GM21390 (cell line): ENCODE results near the gene EBP.
"Not testable (repeated sequence)": the region's sequence is repeated elsewhere in the genome, so short reads cannot be mapped to it uniquely, and the experiment has no call there.

Source experiments
- ATAC-seq: cut with Tn5 transposase; IDR thresholded peaks from one replicate; pipeline ENCODE4 v1.9.1; 2021; ENCODE audit not compliant: unreplicated experiment

The EBP gene

DNA sequence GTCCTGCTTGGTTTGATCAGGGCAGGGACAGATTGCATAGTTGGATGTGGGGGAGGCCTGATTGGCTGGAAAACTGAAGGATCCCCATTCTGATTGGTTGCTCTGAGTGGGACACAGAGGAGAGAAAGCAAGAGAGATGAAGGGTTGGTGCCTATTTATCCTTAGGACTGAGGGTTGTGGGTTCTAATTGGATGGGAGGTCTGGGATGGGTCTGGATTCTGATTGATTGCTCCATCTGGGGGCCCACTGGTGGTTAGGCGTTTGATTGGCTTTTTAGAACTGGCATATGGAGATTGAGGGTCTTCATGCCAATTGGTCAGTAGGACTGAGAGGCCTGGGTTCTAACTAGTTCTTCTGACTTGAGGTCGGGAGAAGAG lies 644 bp upstream of the EBP start:
- no peak for ATAC-seq

DNA sequence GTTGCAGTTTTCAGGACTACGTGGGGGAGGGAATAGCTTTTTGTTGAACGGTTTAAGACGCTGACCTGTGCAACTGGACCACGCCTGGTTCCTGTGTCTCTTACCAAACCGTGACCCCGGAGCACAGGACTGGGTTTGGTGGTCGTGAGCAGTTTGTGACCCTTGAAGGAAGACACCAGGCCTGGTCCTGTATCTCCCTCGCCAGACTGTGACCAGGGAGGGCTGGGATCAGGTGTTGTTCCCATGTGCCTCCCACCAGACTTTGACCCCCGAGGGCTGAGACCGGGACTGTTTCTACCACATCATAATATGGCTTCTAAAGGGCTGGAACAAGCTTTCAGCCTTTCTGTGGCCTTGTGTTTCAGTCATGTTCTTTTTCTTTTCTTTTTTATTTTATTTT lies 683 bp downstream of the EBP start:
- ATAC-seq, result no peak

DNA sequence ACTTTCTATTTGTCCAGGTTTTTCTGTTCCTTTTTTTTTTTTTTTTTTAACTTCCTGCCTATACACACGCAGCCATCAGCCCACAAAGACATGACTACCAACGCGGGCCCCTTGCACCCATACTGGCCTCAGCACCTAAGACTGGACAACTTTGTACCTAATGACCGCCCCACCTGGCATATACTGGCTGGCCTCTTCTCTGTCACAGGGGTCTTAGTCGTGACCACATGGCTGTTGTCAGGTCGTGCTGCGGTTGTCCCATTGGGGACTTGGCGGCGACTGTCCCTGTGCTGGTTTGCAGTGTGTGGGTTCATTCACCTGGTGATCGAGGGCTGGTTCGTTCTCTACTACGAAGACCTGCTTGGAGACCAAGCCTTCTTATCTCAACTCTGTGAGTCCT lies 2.1 kb downstream of the EBP start:
- ATAC-seq, result no peak

DNA sequence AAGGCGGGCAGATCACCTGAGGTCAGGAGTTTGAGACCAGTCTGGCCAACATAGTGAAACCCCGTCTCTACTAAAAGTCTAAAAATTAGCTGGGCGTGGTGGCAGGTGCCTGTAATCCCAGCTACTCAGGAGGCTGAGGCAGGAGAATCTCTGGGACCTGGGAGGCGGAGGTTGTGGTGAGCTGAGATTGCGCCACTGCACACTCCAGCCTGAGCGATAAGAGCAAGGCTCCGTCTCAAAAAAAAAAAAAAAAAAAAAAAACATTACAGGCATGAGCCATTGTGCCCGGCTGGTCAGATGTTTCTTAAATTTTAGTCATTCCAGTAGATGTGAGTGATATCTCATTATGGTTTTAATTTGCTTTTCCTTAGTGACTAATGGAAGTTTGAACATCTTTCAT lies 4.2 kb downstream of the EBP start:
- not testable (repeated sequence) for ATAC-seq

DNA sequence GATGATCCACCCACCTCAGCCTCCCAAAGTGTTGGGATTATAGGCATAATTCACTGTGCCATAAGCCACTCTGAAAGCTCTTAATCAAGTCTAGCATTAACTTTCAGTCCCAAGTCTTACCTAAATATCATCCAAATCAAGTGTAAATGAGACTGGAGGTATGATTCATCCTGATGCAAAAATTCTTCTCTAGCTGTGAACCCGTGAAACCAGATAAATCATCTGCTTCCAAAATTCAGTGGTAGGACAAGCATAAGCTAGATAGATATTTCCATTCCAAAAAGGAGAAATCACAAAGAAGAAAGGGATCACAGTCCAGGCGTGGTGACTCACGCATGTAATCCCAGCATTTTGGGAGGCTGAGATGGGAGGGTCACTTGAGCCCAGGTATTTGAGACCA lies 9.1 kb downstream of the EBP start:
- ATAC-seq, result no peak

DNA sequence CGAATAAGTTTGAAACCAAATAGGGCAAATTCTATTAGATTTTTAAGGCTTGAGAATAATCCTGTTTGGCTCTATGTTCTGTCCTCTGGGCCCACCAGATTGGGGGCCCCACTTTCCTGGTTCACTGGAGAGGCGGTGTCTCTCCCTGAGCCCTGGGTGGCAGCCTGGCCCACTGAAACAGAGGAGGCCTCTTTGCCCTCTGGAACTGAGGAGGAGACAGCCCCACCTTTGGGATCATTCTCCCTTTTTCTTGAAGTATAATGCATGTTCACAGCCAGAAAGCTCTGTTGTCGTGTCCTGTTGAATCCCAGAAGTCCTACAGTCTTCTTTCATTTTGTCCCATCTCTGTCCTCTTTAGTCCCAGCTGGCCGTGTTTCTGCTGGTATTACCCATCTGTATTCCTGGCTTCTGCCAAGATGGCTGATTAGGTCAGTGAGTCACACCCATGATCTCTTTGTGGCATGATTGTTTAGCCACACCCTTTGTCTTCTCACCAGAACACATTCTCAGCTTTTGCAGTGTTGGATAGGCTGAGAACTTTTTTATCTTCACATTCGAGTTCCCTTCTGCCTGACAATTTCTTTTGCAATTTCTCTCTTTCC lies 9.9 kb downstream of the EBP start:
- ATAC-seq, result no peak

DNA sequence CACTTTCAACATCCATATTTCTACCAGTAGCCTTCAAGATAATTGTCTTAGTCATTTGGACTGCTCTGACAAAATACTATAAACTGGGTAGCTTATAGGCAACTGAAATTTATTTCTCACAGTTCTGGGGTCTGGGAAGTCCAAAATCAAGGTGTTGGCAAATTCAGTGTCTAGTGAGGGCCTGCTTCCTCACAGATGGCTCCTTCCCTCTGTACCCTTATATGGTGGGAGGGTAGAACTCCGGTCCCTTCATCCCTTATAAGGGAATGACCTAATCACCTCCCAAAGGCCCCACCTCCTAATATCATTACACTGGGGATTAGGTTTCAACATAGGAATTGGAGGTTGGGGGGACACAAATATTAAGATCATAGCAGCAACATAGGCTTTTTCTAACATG lies 10.6 kb downstream of the EBP start:
- no peak for ATAC-seq

DNA sequence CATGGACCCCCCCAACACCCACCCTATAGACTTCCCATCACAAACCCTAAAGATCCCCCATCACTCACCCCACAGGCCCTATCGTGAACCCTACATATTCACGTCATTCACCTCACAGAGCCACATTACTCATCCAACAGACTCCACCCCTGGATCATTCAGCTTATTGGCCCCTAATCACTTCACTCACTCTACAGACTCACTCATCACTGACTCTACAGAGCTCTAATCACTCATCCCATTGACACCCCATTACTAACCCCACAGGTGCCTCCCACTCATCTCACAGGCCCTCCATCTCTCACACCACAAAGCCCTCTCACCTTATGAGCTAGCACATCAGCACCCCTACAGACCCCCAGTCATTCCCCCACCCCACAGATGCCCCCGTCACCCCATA lies 11.6 kb downstream of the EBP start:
- no peak for ATAC-seq

DNA sequence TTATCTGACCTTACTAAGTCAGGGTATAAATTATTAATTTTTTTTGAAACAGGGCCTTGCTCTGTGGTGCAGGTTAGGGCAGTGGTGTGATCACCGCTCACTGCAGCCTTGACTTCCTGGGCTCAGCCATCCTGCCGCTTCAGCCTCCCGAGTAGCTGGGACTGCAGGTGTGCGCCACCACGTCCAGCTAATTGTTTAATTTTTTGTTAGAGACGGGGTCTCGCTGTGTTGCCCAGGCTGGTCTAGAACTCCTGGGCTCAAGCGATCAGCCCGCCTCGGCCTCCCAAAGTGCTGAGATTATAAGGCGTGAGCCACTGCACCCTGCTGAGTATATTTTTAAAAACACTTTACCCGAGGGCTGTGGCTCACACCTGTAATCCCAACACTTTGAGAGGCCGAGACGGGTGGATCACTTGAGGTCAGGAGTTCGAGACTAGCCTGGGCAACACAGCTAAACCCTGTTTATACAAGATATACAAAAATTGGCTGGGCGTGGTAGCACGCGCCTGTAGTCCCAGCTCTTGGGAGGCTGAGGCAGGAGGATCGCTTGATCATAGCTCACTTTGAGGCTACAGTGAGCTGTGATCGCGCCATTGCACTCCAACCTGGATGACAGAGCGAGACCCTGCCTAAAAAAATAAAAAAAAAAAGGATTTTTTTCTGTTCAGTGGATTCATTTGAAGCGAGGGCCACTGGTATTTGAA lies 17.2 kb downstream of the EBP start:
- ATAC-seq, result no peak

DNA sequence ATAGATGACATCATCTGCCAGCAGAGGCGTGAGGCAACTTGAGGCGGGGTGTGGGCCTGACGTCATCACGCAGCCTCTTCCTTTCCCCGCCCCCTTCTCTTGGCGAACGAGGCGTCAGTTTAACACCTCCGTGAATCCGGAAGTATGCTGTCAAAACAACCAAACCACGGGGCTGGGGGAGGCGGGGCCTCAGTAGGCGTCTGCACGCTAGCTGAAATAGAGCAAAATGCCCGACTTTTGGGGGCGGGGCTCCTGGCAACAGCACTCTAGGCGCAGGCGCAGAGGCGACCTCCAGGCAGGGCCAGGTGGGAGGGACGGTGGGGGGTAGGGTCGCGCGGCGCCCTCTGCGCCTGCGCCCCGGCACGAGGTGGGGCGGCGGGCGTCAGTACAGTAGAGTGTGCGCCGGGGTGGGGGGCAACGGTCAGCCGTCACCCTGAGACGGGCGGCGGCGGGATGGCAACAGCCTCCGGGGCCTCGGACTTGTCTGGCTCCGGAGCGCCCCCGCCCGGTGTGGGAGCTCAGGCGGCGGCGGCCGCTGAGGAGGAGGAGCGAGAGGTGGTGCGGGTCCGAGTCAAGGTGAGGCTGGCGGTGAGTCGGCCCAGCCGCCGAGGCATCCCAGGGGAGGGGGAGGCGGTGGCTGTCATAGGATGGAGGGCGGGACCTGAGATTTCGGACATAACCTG lies 17.9 kb downstream of the EBP start, which contains the start of gene TBC1D25:
TBC1D25 (plus strand) TSS at position 370 of the 683 bp plus-strand sequence; CDS start at position 454, 84 bp downstream.
- ATAC-seq, result peak; percentile 83

DNA sequence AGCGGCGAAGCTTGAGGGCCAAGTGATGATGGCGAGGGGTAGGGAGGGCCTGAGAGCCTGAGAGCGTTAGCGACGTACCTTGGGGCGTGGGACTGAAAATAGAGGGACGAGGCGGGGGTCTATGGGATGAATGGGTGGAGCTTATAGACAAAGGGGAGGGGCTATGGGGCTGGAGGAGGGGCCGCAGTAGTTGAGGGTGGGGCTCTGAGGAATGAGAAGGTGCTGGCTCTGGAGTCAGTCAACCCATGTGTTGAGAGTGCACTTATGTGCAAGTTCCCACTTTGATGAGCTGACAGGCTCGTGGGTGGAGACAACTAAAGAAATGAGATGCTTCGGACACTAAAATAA lies 18.4 kb downstream of the EBP start:
- peak; percentile 25 for ATAC-seq

DNA sequence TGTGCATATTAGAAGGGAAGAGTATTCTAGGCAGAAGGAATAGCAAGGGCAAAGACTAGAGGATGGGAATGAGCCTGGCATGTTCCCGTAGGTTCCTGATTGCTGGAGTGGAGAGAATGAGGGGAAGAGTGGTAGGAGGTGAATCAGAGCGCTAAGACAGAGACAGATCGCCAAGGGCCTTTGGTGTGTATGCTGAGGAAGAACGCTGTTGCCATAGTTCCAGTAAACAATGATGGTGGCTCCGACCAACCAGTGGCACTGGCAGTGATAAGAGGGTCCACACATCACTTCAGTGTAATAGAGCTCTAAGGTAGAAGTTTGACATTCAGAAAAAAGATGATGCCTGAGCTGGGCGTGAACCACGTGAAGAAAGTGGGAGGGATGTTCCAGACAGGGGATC lies 18.9 kb downstream of the EBP start:
- no peak for ATAC-seq

DNA sequence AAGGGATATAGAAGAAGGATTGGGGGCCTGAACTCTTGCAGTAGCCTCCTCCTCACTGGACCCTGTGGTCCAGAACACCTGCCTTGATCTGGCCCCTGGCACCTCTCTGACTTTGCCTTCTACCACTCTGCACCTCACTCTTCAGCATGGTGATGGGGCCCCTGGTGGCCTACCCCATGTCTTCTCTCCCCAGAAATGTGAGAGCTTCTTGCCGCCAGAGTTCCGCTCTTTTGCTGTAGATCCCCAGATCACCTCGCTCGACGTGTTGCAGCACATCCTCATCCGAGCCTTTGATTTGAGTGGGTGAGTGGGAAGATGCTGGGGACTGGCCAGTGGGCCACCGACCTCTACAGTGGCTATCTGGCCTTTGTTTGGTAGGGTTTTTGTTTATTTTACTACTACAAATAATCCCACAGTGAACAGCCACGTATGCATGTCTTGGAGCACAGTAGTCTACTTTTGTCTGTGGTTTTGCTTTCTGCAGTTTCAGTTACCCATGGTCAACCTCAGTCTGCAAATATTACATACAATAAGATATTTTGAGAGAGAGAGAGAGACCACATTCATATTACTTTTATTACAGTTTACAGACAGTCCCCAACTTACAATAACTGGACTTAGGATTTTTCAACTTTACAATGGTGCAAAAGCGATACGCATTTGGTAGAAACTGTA lies 19.7 kb downstream of the EBP start:
- no peak for ATAC-seq

DNA sequence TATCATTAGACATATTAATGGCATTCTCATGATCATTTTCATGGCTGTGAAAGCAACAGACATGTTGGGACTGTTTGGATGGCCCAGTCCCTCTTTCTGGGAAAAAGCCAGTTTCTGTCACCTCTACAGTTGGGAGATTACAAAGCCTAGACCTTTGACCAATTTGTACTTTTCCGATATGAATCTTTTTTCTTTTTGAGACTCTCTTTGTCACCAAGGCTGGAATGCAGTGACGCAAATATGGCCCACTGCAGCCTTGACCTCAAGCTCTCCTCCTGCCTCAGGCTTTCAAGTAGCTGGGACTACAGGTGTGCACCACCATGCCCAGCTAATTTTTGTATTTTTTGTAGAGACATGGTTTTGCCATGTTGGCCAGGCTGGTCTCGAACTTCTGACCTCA lies 27.3 kb downstream of the EBP start:
- ATAC-seq, result no peak

DNA sequence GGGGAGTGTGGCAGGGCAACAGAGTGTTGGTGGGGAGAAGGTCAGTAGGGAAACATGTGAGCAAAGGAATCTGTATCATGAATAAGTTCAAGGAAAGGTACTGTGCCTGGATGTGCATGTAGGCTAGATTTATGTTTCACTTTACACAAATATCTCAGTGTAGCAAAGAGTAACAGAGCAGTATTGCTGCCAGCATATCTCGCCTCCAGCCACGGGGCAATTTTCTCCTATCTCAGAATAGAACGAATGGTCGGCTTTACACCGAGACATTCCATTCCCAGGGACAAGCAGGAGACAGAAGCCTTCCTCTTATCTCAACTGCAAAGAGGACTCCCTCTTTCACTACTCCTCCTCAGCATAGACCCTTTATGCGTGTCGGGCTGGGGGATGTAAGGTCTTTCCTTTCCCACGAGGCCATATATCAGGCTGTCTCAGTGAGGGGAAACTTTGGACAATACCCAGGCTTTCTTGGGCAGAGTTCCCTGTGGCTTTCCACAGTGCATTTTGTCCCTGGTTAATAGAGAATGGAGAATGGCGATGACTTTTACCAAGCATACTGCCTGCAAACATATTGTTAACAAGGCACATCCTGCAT lies 34.2 kb downstream of the EBP start:
- ATAC-seq, result not testable (repeated sequence)

DNA sequence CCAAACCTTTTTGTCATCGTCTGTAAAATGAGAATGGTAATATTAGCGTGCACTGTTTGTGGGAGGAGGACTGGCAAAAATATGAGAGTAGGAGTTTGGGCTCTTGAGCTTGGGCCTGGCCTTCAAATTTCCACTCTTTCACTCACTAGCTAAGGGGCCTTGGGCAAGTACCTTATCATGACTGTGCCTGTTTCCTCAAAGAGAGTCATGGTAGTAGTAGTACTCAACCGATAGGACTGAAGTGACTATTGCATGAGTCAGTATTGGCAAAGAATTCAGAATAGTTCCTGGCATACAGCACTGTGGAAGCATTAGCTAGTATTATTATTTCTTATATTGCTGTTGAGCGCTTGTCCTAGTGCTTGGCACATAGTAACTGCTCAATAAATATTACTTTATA lies 36.7 kb downstream of the EBP start:
- ATAC-seq, result no peak

DNA sequence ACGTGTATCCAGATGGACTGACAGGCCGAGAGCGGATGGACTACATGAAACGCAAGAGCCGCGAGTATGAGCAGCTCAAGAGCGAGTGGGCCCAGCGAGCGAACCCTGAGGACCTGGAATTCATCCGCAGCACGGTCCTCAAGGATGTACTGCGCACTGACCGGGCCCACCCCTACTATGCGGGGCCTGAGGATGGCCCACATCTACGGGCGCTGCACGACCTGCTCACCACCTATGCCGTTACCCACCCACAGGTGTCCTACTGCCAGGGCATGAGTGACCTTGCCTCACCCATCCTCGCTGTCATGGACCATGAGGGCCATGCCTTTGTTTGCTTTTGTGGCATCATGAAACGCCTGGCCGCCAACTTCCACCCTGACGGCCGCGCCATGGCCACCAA lies 38.0 kb downstream of the EBP start:
- no peak for ATAC-seq

DNA sequence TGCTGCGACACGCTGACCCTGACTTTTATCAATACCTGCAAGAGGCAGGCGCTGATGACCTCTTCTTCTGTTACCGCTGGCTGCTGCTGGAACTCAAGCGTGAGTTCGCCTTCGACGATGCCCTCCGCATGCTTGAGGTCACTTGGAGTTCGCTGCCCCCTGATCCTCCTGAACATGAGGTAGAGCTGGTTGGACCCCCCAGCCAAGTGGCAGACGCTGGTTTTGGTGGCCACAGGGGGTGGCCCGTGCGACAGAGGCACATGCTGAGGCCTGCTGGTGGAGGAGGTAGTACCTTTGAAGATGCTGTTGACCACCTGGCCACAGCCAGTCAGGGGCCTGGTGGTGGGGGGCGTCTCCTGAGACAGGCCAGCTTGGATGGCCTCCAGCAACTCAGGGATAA lies 38.4 kb downstream of the EBP start:
- no peak for ATAC-seq

DNA sequence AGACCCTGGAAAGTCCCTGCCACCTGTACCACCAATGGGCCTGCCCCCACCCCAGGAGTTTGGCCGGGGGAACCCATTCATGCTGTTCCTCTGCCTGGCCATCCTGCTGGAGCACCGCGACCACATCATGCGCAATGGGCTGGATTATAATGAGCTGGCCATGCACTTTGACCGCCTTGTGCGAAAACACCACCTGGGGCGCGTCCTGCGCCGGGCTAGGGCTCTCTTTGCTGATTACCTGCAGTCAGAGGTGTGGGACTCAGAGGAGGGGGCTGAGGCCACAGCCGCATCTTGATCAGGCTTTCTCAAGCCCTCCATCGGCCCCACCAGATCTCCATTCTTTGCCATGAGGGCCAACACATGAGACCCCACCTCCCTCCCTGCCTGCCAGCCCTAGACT lies 39.1 kb downstream of the EBP start:
- ATAC-seq, result no peak

DNA sequence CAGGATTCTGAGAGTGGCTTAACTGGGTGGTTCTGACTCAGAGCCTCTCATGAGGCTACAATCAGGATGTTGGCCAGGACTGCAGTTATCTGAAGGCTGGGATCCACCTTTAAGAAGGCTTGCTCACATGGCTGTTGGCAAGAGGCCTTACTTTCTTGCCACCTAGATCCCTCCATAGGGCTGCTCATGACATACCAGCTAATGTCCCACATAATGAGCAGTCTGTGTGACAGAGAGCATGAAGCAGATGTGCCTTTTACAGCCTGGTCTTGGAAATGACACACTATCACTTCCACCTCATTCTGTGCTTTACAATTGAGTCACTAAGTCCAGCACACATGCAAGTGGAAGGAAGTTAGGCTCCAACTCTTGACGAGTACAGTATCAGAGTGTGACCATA lies 48.4 kb downstream of the EBP start:
- no peak for ATAC-seq

DNA sequence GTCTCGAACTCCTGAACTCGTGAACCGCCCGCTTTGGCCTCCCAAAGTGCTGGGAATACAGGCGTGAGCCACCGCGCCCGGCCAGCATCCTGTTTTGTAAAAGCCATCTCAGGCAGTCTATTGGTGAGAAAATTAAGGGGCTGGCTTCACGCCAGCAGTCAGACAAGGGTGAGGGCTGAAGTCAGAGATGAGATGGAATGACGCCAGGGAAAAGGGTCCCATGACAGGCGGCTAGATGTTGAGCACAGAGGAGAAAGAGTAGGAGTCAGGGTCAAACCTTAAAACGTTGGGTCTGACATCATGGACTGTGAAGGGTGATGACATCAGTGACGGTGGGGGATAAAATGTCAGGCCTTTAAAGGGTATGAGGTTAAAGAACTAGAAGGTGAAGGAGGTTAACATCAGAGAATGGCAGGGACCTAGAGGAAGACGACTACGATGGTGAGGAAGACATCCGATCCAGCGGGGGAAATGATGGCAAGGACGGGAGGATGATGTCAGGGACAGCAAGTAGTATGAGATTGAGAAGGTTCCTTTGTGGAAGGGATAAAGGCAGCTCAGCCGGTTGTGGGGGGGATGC lies 52.2 kb downstream of the EBP start:
- ATAC-seq, result no peak
